Suprapubic skin (tissue), 4 donors: ENCODE results near the gene GSTO2.

Experiments used
- CTCF ChIP-seq, 2 donors: fragments of 200-600 bp in 1 of 2; fragments of 450-650 bp in 1 of 2; sonication (generic) in 1 of 2; IDR thresholded peaks; one replicate each; pipeline ENCODE4 v1.5.1; 2016 to 2019; ENCODE audit warnings: antibody characterized with exemption in 2 of 2, mild to moderate bottlenecking in 1 of 2, moderate library complexity in 1 of 2
- EP300 ChIP-seq: sonication (generic); formaldehyde crosslinking; IDR thresholded peaks from one replicate; pipeline ENCODE4 v1.6.1; 2017; ENCODE audit warnings: antibody characterized with exemption
- POLR2A ChIP-seq, 2 donors: fragments of 450-650 bp; IDR thresholded peaks; one replicate each; pipeline ENCODE4 v1.6.1; 2017; ENCODE audit warnings: antibody characterized with exemption in 2 of 2, mild to moderate bottlenecking in 2 of 2, moderate library complexity in 2 of 2
- POLR2AphosphoS5 ChIP-seq, 3 donors: sonication (generic); formaldehyde crosslinking; IDR thresholded peaks; one replicate each; pipeline ENCODE4 v1.6.1; 2017; ENCODE audit warnings: antibody characterized with exemption in 3 of 3

DNA sequence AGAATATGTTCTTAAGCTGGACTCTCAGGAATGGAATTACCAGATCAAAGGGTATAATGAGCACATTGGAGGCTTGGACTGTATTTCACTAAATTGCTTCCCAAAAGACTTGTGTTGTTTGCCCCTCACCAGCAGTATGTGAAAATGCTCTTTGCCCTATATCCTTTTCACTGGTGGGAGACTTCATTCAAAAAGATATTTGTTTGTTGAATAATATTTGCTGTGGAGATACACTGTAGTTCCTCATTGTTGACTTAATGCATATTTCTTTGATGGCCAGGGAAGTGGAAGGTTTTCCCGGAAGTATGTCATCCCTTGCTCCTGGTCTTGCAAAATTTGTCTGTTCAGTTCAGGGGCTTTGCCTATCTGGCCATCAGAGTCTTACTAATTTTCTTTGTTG is 19.4 kb downstream of the GSTO2 start:
- TF ChIP-seq CTCF (IDR thresholded peaks at IDR 0.05) (no peak), POLR2AphosphoS5 (IDR thresholded peaks at IDR 0.05) (no peak), POLR2A (IDR thresholded peaks at IDR 0.05) (no peak), EP300 (no peak)
